HCT116 (cell line): ENCODE results near the gene MTUS2. TPM values are rescaled to one million over a fixed set of nuclear protein-coding genes. Genes with fewer than 3 reads are reported as not detected.

ENCODE experiments used
- ATAC-seq: fragments of 200-7000 bp; cut with Tn5 transposase; 2 replicates; pipeline ENCODE4 v1.9.1; 2020; ENCODE audit warnings: mild to moderate bottlenecking, moderate library complexity
- BruUV-seq: library from RNA; stranded (reverse); fragments of 400-500 nt; replicated peaks from 2 replicates; lab custom pipeline; 2021; lab: Mats Ljungman, UMichigan
- CTCF ChIA-PET: fragments of 300-600 bp; sonication (Branson Sonifier 250); formaldehyde crosslinking; loops from one replicate; lab custom pipeline; 2021; ENCODE audit warnings: antibody characterized with exemption; lab: Charles Lee
- POLR2A ChIA-PET: fragments of 300-600, 350-600 bp; sonication (Branson Sonifier 250); formaldehyde crosslinking; loops from one replicate; lab custom pipeline; 2021; ENCODE audit warnings: antibody characterized with exemption; lab: Charles Lee
- RAD21 ChIA-PET, 2 experiments: fragments of 300-600 bp; sonication (Branson Sonifier 250); formaldehyde crosslinking; loops; one replicate each; lab custom pipeline; 2023; ENCODE audit warnings: low total read pairs in 2 of 2; ENCODE audit not compliant: uncharacterized antibody in 2 of 2, unreplicated experiment in 2 of 2, low non-redundant PET in 1 of 2; lab: Charles Lee
- DNase-seq: peaks from one replicate; pipeline ENCODE4 v3.0.0-alpha.2; 2010; ENCODE audit warnings: low read depth, low spot score
- H2AFZ ChIP-seq: fragments of 200-600 bp; shearing (Covaris generic), sonication (generic); 2 replicates; pipeline ENCODE4 v1.6.1; 2017; ENCODE audit warnings: low read depth, mixed run types, mixed read lengths, antibody characterized with exemption, low read length; ENCODE audit not compliant: poor library complexity, severe bottlenecking
- H3K27ac ChIP-seq: 2 replicates; pipeline ENCODE4 v1.5.1; 2012; ENCODE audit warnings: low read depth, low read length
- H3K27me3 ChIP-seq: fragments of 200-600 bp; sonication (generic); 2 replicates; pipeline ENCODE4 v1.6.1; 2016; ENCODE audit warnings: mixed run types, low read length, mixed read lengths; ENCODE audit not compliant: insufficient read depth
- H3K36me3 ChIP-seq, 2 experiments: fragments of 200-500 bp in 1 of 2; fragments of 200-600 bp in 1 of 2; sonication (Bioruptor generic) in 1 of 2; sonication (generic) in 1 of 2; 2 replicates each; pipeline versions ENCODE4 v1.5.1 to v1.6.1; 2014 to 2016; ENCODE audit warnings: low read length in 2 of 2, inconsistent platforms in 1 of 2, mixed read lengths in 1 of 2, mixed run types in 1 of 2; ENCODE audit not compliant: insufficient read depth in 2 of 2, control insufficient read depth in 1 of 2
- H3K4me1 ChIP-seq, 2 experiments: fragments of 200-600 bp in 1 of 2; sonication (generic) in 1 of 2; 2 replicates each; pipeline versions ENCODE4 v1.5.1 to v1.6.1; 2012 to 2017; ENCODE audit warnings: low read length in 2 of 2, inconsistent platforms in 1 of 2, mild to moderate bottlenecking in 1 of 2, mixed read lengths in 1 of 2, mixed run types in 1 of 2, moderate library complexity in 1 of 2; ENCODE audit not compliant: insufficient read depth in 2 of 2, control insufficient read depth in 1 of 2
- H3K4me2 ChIP-seq: fragments of 200-600 bp; sonication (generic); 2 replicates; pipeline ENCODE4 v1.6.1; 2017; ENCODE audit warnings: mixed run types, low read length, mixed read lengths
- H3K4me3 ChIP-seq, 2 experiments: fragments of 200-600 bp in 1 of 2; sonication (generic) in 1 of 2; replicated peaks in 1 of 2; 2 replicates each; pipeline ENCODE4 v1.5.1; 2011 to 2016; ENCODE audit warnings: low read length in 2 of 2, control low read depth in 1 of 2, low read depth in 1 of 2, mild to moderate bottlenecking in 1 of 2, mixed read lengths in 1 of 2, mixed run types in 1 of 2
- H3K79me2 ChIP-seq: fragments of 200-600 bp; sonication (generic); 2 replicates; pipeline ENCODE4 v1.6.1; 2017; ENCODE audit warnings: mild to moderate bottlenecking, mixed run types, low read length, moderate library complexity, mixed read lengths; ENCODE audit not compliant: insufficient read depth
- H3K9ac ChIP-seq: fragments of 200-600 bp; sonication (generic); 2 replicates; pipeline ENCODE4 v1.6.1; 2016; ENCODE audit warnings: low read length, mixed read lengths
- H3K9me2 ChIP-seq: fragments of 200-600 bp; sonication (generic), shearing (Covaris generic); 2 replicates; pipeline ENCODE4 v1.6.1; 2017; ENCODE audit warnings: mixed run types, mild to moderate bottlenecking, moderate library complexity; ENCODE audit not compliant: insufficient read depth
- H3K9me3 ChIP-seq, 2 experiments: fragments of 200-500 bp in 1 of 2; fragments of 200-600 bp in 1 of 2; sonication (Bioruptor generic) in 1 of 2; sonication (generic) in 1 of 2; 2 replicates each; pipeline ENCODE4 v1.6.1; 2014 to 2017; ENCODE audit warnings: low read length in 2 of 2, mixed read lengths in 2 of 2, inconsistent platforms in 1 of 2, low read depth in 1 of 2, mild to moderate bottlenecking in 1 of 2, mixed run types in 1 of 2, moderate library complexity in 1 of 2; ENCODE audit not compliant: control insufficient read depth in 1 of 2, insufficient read depth in 1 of 2
- H4K20me1 ChIP-seq: fragments of 200-600 bp; sonication (generic), shearing (Covaris generic); 2 replicates; pipeline ENCODE4 v1.6.1; 2017; ENCODE audit warnings: mixed run types, mild to moderate bottlenecking, moderate library complexity; ENCODE audit not compliant: insufficient read depth
- CBX3 ChIP-seq: IDR thresholded peaks from 2 replicates; pipeline ENCODE4 v1.6.1; 2012; ENCODE audit warnings: low read depth
- CEBPB ChIP-seq: IDR thresholded peaks from 2 replicates; pipeline ENCODE4 v1.6.1; 2012; ENCODE audit warnings: low read depth
- EGR1 ChIP-seq: IDR thresholded peaks from 2 replicates; pipeline ENCODE4 v1.6.1; 2012; ENCODE audit warnings: low read depth
- ELF1 ChIP-seq: IDR thresholded peaks from 2 replicates; pipeline ENCODE4 v1.6.1; 2012; ENCODE audit warnings: low read depth, borderline replicate concordance
- EZH2 ChIP-seq: fragments of 200-600 bp; sonication (generic); IDR thresholded peaks from 2 replicates; pipeline ENCODE4 v1.6.1; 2017; ENCODE audit warnings: antibody characterized with exemption, mixed run types
- EZH2phosphoT487 ChIP-seq: fragments of 200-600 bp; IDR thresholded peaks from 2 replicates; pipeline ENCODE4 v1.6.1; 2018; ENCODE audit warnings: antibody characterized with exemption, borderline replicate concordance
- JUND ChIP-seq: IDR thresholded peaks from 2 replicates; pipeline ENCODE4 v1.6.1; 2012
- MAX ChIP-seq: IDR thresholded peaks from 2 replicates; pipeline ENCODE4 v1.6.1; 2012
- POLR2AphosphoS5 ChIP-seq: IDR thresholded peaks from 2 replicates; pipeline ENCODE4 v1.6.1; 2011; ENCODE audit warnings: mild to moderate bottlenecking, low read depth, low read length, moderate library complexity
- SP1 ChIP-seq: IDR thresholded peaks from 2 replicates; pipeline ENCODE4 v1.6.1; 2012; ENCODE audit warnings: low read depth
- TCF7L2 ChIP-seq: IDR thresholded peaks from 2 replicates; pipeline ENCODE4 v1.7.0; 2011; ENCODE audit warnings: borderline replicate concordance, inconsistent platforms; ENCODE audit not compliant: insufficient read depth, insufficient read length; ENCODE audit errors: extremely low read depth
- YY1 ChIP-seq: IDR thresholded peaks from 2 replicates; pipeline ENCODE4 v1.6.1; 2011; ENCODE audit warnings: low read length, low read depth, moderate library complexity, mild to moderate bottlenecking; ENCODE audit not compliant: insufficient replicate concordance; ENCODE audit errors: extremely low read depth
- intact Hi-C: fragments of 100-400 bp; cut with micrococcal nuclease; formaldehyde crosslinking; loops from 2 replicates; pipeline ENCODE4 v1.10.0; 2022
- total RNA-seq: library from RNA; stranded (reverse); gene quantifications from one replicate; pipeline ENCODE4 v1.2.1, GENCODE V29; 2021; ENCODE audit not compliant: unreplicated experiment
- TF ChIP-seq, protein P1 (sequence below): IDR thresholded peaks from 2 replicates; pipeline ENCODE4 v1.6.1; 2012
- TF ChIP-seq, protein P2 (sequence below): IDR thresholded peaks from 2 replicates; pipeline ENCODE4 v1.6.1; 2012; ENCODE audit warnings: low read depth

MTUS2 gene
- total RNA-seq, 1 experiment from 2014 or later, result 0.02 TPM

DNA sequence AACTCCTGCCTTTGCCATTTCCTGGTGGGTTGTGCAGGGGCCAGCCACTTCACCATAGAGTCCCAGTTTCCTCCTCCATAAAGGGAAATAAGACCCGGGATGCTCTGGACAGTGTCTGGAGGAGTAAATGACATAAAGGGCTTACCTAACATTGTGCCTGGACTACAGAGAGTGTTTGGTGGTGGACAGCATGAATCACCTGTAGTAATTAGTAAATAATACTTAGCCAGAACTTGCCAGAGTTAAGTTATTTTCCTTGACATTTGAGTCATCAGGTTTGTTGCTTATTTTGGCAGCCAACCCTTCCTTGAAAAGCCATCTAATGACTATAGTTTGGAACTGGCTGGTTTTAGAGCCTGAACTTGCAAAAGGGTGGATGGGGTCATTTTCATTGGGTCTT lies 616.2 kb downstream of the MTUS2 start:
- Histone ChIP-seq H3K79me2 (no peaks in the 10 kb centered on the region), H3K9ac (no peak overlapping the region), H3K27ac (no peak overlapping the region), H3K4me2 (no peak overlapping the region), H3K4me3 (no peak overlapping the region), H3K4me1 (no peaks in the 10 kb centered on the region), H3K36me3 (no peaks in the 10 kb centered on the region), H3K9me2 (no peaks in the 10 kb centered on the region), H3K9me3 (no peaks in the 10 kb centered on the region), H3K27me3 (peaks cover 22% of the 10 kb centered on the region; the same call in 1 of the 2 replicates), H2AFZ (no peak overlapping the region), H4K20me1 (no peaks in the 10 kb centered on the region)
- CTCF ChIA-PET, result no interaction called here
- DNase-seq (no peak), ATAC-seq (no peak)
- RAD21 ChIA-PET, result no interaction called here
- BruUV-seq, result no TSS peak
- POLR2A ChIA-PET, result no interaction called here
- TF ChIP-seq EZH2 (no peak), EZH2phosphoT487 (no peak), EGR1 (no peak), CEBPB (no peak), SP1 (no peak), YY1 (no peak), POLR2AphosphoS5 (no peak), MAX (no peak)
- intact Hi-C loops, result no loop called here

- Histone ChIP-seq H2AFZ (no peak overlapping the region), H3K4me2 (no peak overlapping the region), H3K9me3 (no peaks in the 10 kb centered on the region), H3K4me3 (no peak overlapping the region), H3K27me3 (peaks cover 16% of the 10 kb centered on the region; the same call in 1 of the 2 replicates), H3K27ac (no peak overlapping the region), H3K9me2 (no peaks in the 10 kb centered on the region), H3K9ac (no peak overlapping the region), H3K79me2 (no peaks in the 10 kb centered on the region), H3K4me1 (no peaks in the 10 kb centered on the region), H4K20me1 (no peaks in the 10 kb centered on the region), H3K36me3 (no peaks in the 10 kb centered on the region)
- DNase-seq (no peak), ATAC-seq (no peak)
- ChIA-PET POLR2A (no interaction called here), RAD21 (no interaction called here), CTCF (no interaction called here)
- intact Hi-C loops, result no loop called here
- BruUV-seq, result no TSS peak
- no peak for TF ChIP-seq YY1
- TF ChIP-seq TCF7L2, result no peak
- TF ChIP-seq, protein P1, sequence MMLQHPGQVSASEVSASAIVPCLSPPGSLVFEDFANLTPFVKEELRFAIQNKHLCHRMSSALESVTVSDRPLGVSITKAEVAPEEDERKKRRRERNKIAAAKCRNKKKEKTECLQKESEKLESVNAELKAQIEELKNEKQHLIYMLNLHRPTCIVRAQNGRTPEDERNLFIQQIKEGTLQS, result no peak
- TF ChIP-seq, protein P2, sequence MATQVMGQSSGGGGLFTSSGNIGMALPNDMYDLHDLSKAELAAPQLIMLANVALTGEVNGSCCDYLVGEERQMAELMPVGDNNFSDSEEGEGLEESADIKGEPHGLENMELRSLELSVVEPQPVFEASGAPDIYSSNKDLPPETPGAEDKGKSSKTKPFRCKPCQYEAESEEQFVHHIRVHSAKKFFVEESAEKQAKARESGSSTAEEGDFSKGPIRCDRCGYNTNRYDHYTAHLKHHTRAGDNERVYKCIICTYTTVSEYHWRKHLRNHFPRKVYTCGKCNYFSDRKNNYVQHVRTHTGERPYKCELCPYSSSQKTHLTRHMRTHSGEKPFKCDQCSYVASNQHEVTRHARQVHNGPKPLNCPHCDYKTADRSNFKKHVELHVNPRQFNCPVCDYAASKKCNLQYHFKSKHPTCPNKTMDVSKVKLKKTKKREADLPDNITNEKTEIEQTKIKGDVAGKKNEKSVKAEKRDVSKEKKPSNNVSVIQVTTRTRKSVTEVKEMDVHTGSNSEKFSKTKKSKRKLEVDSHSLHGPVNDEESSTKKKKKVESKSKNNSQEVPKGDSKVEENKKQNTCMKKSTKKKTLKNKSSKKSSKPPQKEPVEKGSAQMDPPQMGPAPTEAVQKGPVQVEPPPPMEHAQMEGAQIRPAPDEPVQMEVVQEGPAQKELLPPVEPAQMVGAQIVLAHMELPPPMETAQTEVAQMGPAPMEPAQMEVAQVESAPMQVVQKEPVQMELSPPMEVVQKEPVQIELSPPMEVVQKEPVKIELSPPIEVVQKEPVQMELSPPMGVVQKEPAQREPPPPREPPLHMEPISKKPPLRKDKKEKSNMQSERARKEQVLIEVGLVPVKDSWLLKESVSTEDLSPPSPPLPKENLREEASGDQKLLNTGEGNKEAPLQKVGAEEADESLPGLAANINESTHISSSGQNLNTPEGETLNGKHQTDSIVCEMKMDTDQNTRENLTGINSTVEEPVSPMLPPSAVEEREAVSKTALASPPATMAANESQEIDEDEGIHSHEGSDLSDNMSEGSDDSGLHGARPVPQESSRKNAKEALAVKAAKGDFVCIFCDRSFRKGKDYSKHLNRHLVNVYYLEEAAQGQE, result no peak
- TF ChIP-seq ELF1, result no peak
- TF ChIP-seq CBX3, result no peak
- TF ChIP-seq MAX, result no peak
- TF ChIP-seq JUND, result no peak
These were observed 616.7 kb downstream of the MTUS2 start for GRCh38 chr13:29436721-29437280.
